Thyroid gland (tissue), 4 donors: ENCODE data around the gene RTP5. TPM values are rescaled to one million over a fixed set of nuclear protein-coding genes. Genes with fewer than 3 reads are reported as not detected.

Source experiments
- DNase-seq, 2 donors: peaks; one replicate each; pipeline ENCODE4 v3.0.0-alpha.2; 2019
- H3K27ac ChIP-seq, 3 donors: fragments of 200-600 bp; sonication (generic); 1 replicate in 2 of 3; 2 replicates in 1 of 3; pipeline ENCODE4 v1.5.1; 2016 to 2019; ENCODE audit warnings: mild to moderate bottlenecking in 1 of 3, moderate library complexity in 1 of 3
- H3K27me3 ChIP-seq: fragments of 200-600 bp; sonication (generic); one replicate; pipeline ENCODE4 v1.5.1; 2019
- H3K36me3 ChIP-seq, 2 donors: fragments of 200-600 bp; sonication (generic); one replicate each; pipeline ENCODE4 v1.5.1; 2016 to 2019
- H3K4me1 ChIP-seq, 2 donors: fragments of 200-600 bp; sonication (generic); one replicate each; pipeline ENCODE4 v1.5.1; 2017 to 2019
- H3K4me3 ChIP-seq, 3 donors: fragments of 200-600 bp; sonication (generic); replicated peaks in 1 of 3; 1 replicate in 2 of 3; 2 replicates in 1 of 3; pipeline ENCODE4 v1.5.1; 2016; ENCODE audit warnings: mild to moderate bottlenecking in 1 of 3
- H3K9me3 ChIP-seq: fragments of 200-600 bp; sonication (generic); one replicate; pipeline ENCODE4 v1.5.1; 2017
- CTCF ChIP-seq, 6 experiments: fragments of 200-600 bp in 3 of 6; fragments of 450-650 bp in 3 of 6; sonication (generic) in 3 of 6; IDR thresholded peaks; one replicate each; pipeline ENCODE4 v1.5.1; 2016 to 2019; ENCODE audit warnings: antibody characterized with exemption in 6 of 6, mild to moderate bottlenecking in 2 of 6, inconsistent platforms in 1 of 6, moderate library complexity in 1 of 6
- POLR2A ChIP-seq, 2 donors: fragments of 450-650 bp; IDR thresholded peaks; one replicate each; pipeline ENCODE4 v1.6.1; 2017; ENCODE audit warnings: antibody characterized with exemption in 2 of 2, mild to moderate bottlenecking in 2 of 2, moderate library complexity in 1 of 2
- WGBS, 2 donors: methylation state at CpG; one replicate each; pipeline ENCODE4 v1.1.5; 2017; 5-methylcytosine and 5-hydroxymethylcytosine counted together
- intact Hi-C: fragments of 100-400 bp; cut with DNase I; formaldehyde crosslinking; loops from one replicate; pipeline ENCODE4 v1.15.1; 2023
- total RNA-seq, 4 donors: library from RNA; depleted of rRNA; stranded (reverse); fragments of >200 nt; gene quantifications; one replicate each; pipeline ENCODE4 v1.2.3, GENCODE V29; 2016

RTP5 gene
- total RNA-seq, 4 donors from 2014 or later, result 0.13 TPM; not detected in 3

- no peak overlapping the region for H3K27ac ChIP-seq
- no peak overlapping the region for H3K4me3 ChIP-seq
- no peaks in the 10 kb centered on the region for H3K36me3 ChIP-seq
- WGBS, 2 donors, result 88 to 91% methylated on average over 22 of the region's 22 CpGs
- no peaks in the 10 kb centered on the region for H3K27me3 ChIP-seq
- peaks cover 3 to 7% of the 10 kb centered on the region in 2 donors for H3K4me1 ChIP-seq
- DNase-seq, result no peak
- H3K9me3 ChIP-seq, result no peaks in the 10 kb centered on the region
- TF ChIP-seq POLR2A (IDR thresholded peaks at IDR 0.05), result no peak
- TF ChIP-seq CTCF (IDR thresholded peaks at IDR 0.05), result no peak
- intact Hi-C loops, result no loop called here
These were observed 23.1 kb upstream of the RTP5 start for GRCh38 chr2:241846406-241846805.

GRCh38 chr2:241848761-241849615, 20.5 kb upstream of the RTP5 start:
- no peaks in the 10 kb centered on the region for H3K36me3 ChIP-seq
- DNase-seq, result no peak
- no peak overlapping the region for H3K4me3 ChIP-seq
- WGBS, 2 donors, result 89 to 97% methylated on average over 19 to 33 of the region's 39 CpGs
- no peaks in the 10 kb centered on the region for H3K9me3 ChIP-seq
- H3K4me1 ChIP-seq, result peaks cover 3 to 7% of the 10 kb centered on the region in 2 donors
- intact Hi-C loops, result no loop called here
- H3K27me3 ChIP-seq, result no peaks in the 10 kb centered on the region
- TF ChIP-seq CTCF (IDR thresholded peaks at IDR 0.05) (no peak), POLR2A (IDR thresholded peaks at IDR 0.05) (no peak)
- H3K27ac ChIP-seq, result no peak overlapping the region

- Histone ChIP-seq H3K27ac (no peak overlapping the region), H3K9me3 (no peaks in the 10 kb centered on the region), H3K27me3 (no peaks in the 10 kb centered on the region), H3K36me3 (no peaks in the 10 kb centered on the region), H3K4me1 (peaks cover 1% of the 10 kb centered on the region in 2 donors), H3K4me3 (no peak overlapping the region)
- intact Hi-C loops, result no loop called here
- 93 to 95% methylated on average over 11 to 15 of the region's 16 CpGs for WGBS, 2 donors
- TF ChIP-seq POLR2A (IDR thresholded peaks at IDR 0.05) (no peak), CTCF (IDR thresholded peaks at IDR 0.05) (no peak)
- no peak for DNase-seq
These were observed 19.6 kb upstream of the RTP5 start for GRCh38 chr2:241849616-241850543.

GRCh38 chr2:241850544-241851324, 18.8 kb upstream of the RTP5 start:
- 92 to 93% methylated on average over 5 to 6 of the region's 27 CpGs for WGBS, 2 donors
- no peak for TF ChIP-seq POLR2A (IDR thresholded peaks at IDR 0.05)
- no peak for TF ChIP-seq CTCF (IDR thresholded peaks at IDR 0.05)
- no peak for DNase-seq
- Histone ChIP-seq H3K4me3 (no peak overlapping the region), H3K4me1 (no peaks in the 10 kb centered on the region), H3K36me3 (no peaks in the 10 kb centered on the region), H3K9me3 (no peaks in the 10 kb centered on the region), H3K27ac (no peak overlapping the region), H3K27me3 (no peaks in the 10 kb centered on the region)
- intact Hi-C loops, result no loop called here
